ENCODE results near the gene CDH26. TPM values are rescaled to one million over a fixed set of nuclear protein-coding genes. Genes with fewer than 3 reads are reported as not detected.

Gene CDH26
- total and polyA plus RNA-seq, 2 of the 13 experiments (the other 11 are each of a cell fraction or from before 2014, with no cell fraction given): 0.40 to 1.1 TPM

DNA sequence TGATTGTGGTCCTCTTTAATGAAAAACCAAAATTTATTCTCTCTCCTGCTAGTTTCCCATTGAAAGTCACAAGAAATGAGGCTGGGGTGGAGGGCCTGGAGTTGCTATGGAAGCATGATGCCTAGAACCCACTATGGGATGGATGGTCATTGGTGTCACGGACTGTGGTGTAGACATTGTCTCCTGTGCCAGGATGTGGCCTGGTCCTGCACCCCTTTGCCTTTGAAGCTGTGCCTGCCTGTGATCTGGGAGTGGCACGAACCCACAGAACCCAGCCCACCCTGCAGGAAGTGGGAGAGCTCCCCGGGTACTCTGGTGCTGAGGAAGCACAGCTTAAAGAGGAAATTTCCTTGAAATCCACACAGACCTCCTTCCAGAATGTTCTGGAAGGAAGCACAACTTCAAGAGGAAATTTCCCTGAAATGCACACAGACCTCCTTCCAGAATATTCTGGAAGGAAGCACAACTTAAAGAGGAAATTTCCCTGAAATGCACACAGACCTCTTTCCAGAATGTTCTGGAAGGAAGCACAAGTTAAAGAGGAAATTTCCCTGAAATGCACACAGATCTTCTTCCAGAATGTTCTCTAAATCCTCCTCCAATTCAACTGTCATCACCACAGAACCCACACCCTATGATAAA is 105.6 kb downstream of the CDH26 start (continued):
- TF ChIP-seq JARID2 (CRISPR knock-in tag; IDR thresholded peaks at IDR 0.05; ENCODE audit: insufficient replicate concordance): no peak
- TF ChIP-seq, protein P1, sequence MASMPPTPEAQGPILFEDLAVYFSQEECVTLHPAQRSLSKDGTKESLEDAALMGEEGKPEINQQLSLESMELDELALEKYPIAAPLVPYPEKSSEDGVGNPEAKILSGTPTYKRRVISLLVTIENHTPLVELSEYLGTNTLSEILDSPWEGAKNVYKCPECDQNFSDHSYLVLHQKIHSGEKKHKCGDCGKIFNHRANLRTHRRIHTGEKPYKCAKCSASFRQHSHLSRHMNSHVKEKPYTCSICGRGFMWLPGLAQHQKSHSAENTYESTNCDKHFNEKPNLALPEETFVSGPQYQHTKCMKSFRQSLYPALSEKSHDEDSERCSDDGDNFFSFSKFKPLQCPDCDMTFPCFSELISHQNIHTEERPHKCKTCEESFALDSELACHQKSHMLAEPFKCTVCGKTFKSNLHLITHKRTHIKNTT (CRISPR knock-in tag; IDR thresholded peaks at IDR 0.05): no peak
- TF ChIP-seq HIVEP1 (CRISPR knock-in tag; IDR thresholded peaks at IDR 0.05): no peak
- no peak for TF ChIP-seq ARNT2 (CRISPR knock-in tag; IDR thresholded peaks at IDR 0.05; ENCODE audit: low read depth)
- TF ChIP-seq ZNF335 (CRISPR knock-in tag; IDR thresholded peaks at IDR 0.05): no peak

Other genes with a start within 250 kb of the CDH26 start
- 0.07 and 0.25 TPM in 2 replicates for gene SYCP2, start 24.8 kb upstream of the CDH26 start, total RNA-seq (2016; rRNA removed; fragmentation: Illumina TruSeq; extraction: Trizol)
- 0.09 and 0.24 TPM in 2 replicates for gene SYCP2, start 24.8 kb upstream of the CDH26 start, polyA plus RNA-seq (2011; rRNA removed)
- gene PPP1R3D, start 18.1 kb upstream of the CDH26 start, total RNA-seq (2016; rRNA removed; fragmentation: Illumina TruSeq; extraction: Trizol): 3.7 and 4.0 TPM in 2 replicates
- 1.0 and 1.2 TPM in 2 replicates for gene PPP1R3D, start 18.1 kb upstream of the CDH26 start, polyA plus RNA-seq (2011; rRNA removed)
- 14.3 and 20.4 TPM in 2 replicates for gene FAM217B, start 18.0 kb upstream of the CDH26 start, total RNA-seq (2016; rRNA removed; fragmentation: Illumina TruSeq; extraction: Trizol)
- gene FAM217B, start 18.0 kb upstream of the CDH26 start, polyA plus RNA-seq (2011; rRNA removed): 7.4 and 11.1 TPM in 2 replicates

Measured in HepG2 (cell line).